Measurements from ENCODE around the gene AFF3. TPM values are rescaled to one million over a fixed set of nuclear protein-coding genes. Genes with fewer than 3 reads are reported as not detected.

The AFF3 gene
- total RNA-seq, 1 donor from 2014 or later: 12.2 TPM

DNA sequence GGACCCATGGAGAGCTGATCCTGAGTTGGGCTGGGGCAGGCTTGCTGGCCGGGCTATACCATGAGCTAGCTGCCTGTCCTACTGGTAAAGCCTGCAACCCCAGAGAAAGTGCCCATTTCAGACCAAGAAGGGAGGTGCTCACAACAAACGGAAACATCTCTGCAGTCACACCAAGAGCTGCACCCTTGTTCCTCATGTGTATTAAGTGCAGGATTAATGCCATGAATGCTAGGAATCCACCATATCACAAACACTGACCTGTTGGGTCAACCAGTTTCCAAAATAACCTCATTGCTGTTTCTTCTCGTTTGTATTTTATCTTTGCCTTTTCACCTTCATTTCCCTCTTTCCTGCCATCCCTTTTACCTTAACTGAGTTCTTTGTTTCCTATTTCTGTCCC, 69.9 kb downstream of the AFF3 start:
- Mint-ChIP-seq H3K27me3 (ENCODE audit: unreplicated experiment) (peaks cover 2% of the 10 kb centered on the region), H3K27ac (ENCODE audit: unreplicated experiment) (no peak overlapping the region), H3K36me3 (ENCODE audit: low read depth, unreplicated experiment) (no peaks in the 10 kb centered on the region)

DNA sequence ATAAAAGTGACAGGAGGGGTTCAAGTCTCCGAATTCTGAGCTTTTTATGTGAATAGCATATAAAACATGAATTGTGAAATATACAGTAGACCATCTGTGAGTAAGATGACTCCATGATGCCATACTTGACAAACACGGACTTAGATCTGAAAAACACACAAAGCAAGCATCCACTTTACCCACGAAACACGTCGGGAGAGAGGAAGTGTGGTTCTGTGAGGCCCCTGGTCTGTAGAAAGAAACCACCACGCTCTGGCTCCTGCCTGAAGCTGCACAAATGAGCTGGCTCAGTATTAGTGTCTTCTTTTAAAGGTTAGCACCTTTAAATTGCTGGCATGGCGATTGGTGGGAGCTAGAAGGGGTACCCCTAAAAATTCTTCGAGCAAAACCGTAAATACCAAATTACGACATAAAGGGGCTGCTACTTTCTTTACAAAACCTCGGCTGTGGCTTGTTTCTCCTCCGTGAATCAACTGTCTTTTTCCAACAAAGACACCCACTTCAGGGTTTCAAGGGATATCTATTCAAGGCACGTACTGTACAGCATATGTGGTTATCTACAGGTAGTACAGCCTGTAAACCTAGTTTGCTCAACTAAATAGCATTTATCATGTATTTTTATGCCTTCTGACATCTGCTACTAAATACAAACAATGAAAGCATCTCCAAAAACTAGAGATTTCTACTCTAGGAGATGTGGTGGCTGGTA, 70.9 kb downstream of the AFF3 start:
- Mint-ChIP-seq H3K27me3 (ENCODE audit: unreplicated experiment) (peaks cover 2% of the 10 kb centered on the region), H3K36me3 (ENCODE audit: low read depth, unreplicated experiment) (no peaks in the 10 kb centered on the region), H3K4me1 (ENCODE audit: unreplicated experiment) (peaks cover 5% of the 10 kb centered on the region), H3K4me3 (ENCODE audit: unreplicated experiment) (no peak overlapping the region), H3K27ac (ENCODE audit: unreplicated experiment) (no peak overlapping the region), H3K9me3 (ENCODE audit: unreplicated experiment) (no peaks in the 10 kb centered on the region)
- TF ChIP-seq, protein P1, sequence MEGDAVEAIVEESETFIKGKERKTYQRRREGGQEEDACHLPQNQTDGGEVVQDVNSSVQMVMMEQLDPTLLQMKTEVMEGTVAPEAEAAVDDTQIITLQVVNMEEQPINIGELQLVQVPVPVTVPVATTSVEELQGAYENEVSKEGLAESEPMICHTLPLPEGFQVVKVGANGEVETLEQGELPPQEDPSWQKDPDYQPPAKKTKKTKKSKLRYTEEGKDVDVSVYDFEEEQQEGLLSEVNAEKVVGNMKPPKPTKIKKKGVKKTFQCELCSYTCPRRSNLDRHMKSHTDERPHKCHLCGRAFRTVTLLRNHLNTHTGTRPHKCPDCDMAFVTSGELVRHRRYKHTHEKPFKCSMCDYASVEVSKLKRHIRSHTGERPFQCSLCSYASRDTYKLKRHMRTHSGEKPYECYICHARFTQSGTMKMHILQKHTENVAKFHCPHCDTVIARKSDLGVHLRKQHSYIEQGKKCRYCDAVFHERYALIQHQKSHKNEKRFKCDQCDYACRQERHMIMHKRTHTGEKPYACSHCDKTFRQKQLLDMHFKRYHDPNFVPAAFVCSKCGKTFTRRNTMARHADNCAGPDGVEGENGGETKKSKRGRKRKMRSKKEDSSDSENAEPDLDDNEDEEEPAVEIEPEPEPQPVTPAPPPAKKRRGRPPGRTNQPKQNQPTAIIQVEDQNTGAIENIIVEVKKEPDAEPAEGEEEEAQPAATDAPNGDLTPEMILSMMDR (IDR thresholded peaks at IDR 0.05; ENCODE audit: unreplicated experiment): no peak
- DNase-seq (ENCODE audit: low spot score): no peak

More for the DNA sequence above, 69.9 kb downstream of the AFF3 start:
- TF ChIP-seq, protein P1 (IDR thresholded peaks at IDR 0.05; ENCODE audit: unreplicated experiment): no peak
- DNase-seq (ENCODE audit: low spot score): no peak
- Mint-ChIP-seq H3K4me1 (ENCODE audit: unreplicated experiment) (no peaks in the 10 kb centered on the region), H3K4me3 (ENCODE audit: unreplicated experiment) (no peak overlapping the region), H3K9me3 (ENCODE audit: unreplicated experiment) (no peaks in the 10 kb centered on the region)

DNA sequence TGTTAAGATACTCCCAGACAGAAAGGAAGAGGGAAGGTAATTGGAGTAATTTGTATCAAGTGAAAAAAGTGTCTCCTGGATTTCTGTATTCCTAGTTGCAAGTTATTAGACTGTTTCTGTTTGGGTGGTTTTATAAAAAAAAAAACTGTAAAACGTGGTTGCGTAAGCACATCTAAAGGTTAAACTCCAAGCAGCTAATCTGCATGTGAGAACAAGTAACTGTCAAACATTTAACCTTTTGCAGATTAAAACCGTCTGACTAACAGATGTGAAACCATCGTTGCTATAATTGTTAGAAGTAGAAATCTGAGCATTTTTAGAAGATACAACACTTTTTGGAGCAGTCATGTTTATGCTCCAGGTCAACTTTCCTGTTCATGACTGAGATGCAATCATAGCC, 72.3 kb downstream of the AFF3 start:
- Mint-ChIP-seq H3K27ac (ENCODE audit: unreplicated experiment) (no peak overlapping the region), H3K4me3 (ENCODE audit: unreplicated experiment) (no peak overlapping the region), H3K36me3 (ENCODE audit: low read depth, unreplicated experiment) (no peaks in the 10 kb centered on the region), H3K27me3 (ENCODE audit: unreplicated experiment) (peaks cover 2% of the 10 kb centered on the region), H3K4me1 (ENCODE audit: unreplicated experiment) (peaks cover 5% of the 10 kb centered on the region), H3K9me3 (ENCODE audit: unreplicated experiment) (no peaks in the 10 kb centered on the region)
- no peak for DNase-seq (ENCODE audit: low spot score)
- TF ChIP-seq, protein P1 (IDR thresholded peaks at IDR 0.05; ENCODE audit: unreplicated experiment): no peak

DNA sequence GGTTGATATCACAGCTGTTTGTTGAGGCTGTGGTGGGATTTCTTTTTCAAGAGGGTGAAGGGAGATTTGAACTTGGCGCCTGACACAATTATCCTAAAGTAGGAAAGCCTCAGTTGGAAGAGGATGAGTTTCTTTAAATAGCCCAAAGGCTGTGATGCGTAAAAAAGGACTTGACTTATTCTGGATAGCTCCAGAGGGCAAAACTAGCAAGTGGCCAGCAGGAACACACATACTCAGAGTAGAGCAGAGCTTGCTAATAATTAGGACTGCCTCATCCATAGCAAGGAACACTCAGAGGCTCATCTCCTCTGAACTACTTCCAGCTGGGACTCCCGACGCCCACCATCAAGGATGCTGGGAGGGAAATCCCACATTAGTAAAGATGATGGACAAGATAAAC, 74.0 kb downstream of the AFF3 start:
- TF ChIP-seq, protein P1 (IDR thresholded peaks at IDR 0.05; ENCODE audit: unreplicated experiment): no peak
- no peaks in the 10 kb centered on the region for H3K9me3 Mint-ChIP-seq (ENCODE audit: unreplicated experiment)
- peaks cover 2% of the 10 kb centered on the region for H3K36me3 Mint-ChIP-seq (ENCODE audit: low read depth, unreplicated experiment)
- H3K4me3 Mint-ChIP-seq (ENCODE audit: unreplicated experiment): no peak overlapping the region
- H3K4me1 Mint-ChIP-seq (ENCODE audit: unreplicated experiment): peaks cover 5% of the 10 kb centered on the region
- H3K27me3 Mint-ChIP-seq (ENCODE audit: unreplicated experiment): peaks cover 2% of the 10 kb centered on the region
- DNase-seq (ENCODE audit: low spot score): no peak
- H3K27ac Mint-ChIP-seq (ENCODE audit: unreplicated experiment): no peak overlapping the region

- peaks cover 5% of the 10 kb centered on the region for H3K4me1 Mint-ChIP-seq (ENCODE audit: unreplicated experiment)
- H3K27me3 Mint-ChIP-seq (ENCODE audit: unreplicated experiment): peaks cover 2% of the 10 kb centered on the region
- H3K9me3 Mint-ChIP-seq (ENCODE audit: unreplicated experiment): no peaks in the 10 kb centered on the region
- no peak for DNase-seq (ENCODE audit: low spot score)
- H3K4me3 Mint-ChIP-seq (ENCODE audit: unreplicated experiment): no peak overlapping the region
- H3K27ac Mint-ChIP-seq (ENCODE audit: unreplicated experiment): no peak overlapping the region
- TF ChIP-seq, protein P1 (IDR thresholded peaks at IDR 0.05; ENCODE audit: unreplicated experiment): no peak
- peaks cover 4% of the 10 kb centered on the region for H3K36me3 Mint-ChIP-seq (ENCODE audit: low read depth, unreplicated experiment)
Observed at GRCh38 chr2:100067784-100068183, 74.6 kb downstream of the AFF3 start.
